Measurements from ENCODE around the gene DNAJC5.

DNA sequence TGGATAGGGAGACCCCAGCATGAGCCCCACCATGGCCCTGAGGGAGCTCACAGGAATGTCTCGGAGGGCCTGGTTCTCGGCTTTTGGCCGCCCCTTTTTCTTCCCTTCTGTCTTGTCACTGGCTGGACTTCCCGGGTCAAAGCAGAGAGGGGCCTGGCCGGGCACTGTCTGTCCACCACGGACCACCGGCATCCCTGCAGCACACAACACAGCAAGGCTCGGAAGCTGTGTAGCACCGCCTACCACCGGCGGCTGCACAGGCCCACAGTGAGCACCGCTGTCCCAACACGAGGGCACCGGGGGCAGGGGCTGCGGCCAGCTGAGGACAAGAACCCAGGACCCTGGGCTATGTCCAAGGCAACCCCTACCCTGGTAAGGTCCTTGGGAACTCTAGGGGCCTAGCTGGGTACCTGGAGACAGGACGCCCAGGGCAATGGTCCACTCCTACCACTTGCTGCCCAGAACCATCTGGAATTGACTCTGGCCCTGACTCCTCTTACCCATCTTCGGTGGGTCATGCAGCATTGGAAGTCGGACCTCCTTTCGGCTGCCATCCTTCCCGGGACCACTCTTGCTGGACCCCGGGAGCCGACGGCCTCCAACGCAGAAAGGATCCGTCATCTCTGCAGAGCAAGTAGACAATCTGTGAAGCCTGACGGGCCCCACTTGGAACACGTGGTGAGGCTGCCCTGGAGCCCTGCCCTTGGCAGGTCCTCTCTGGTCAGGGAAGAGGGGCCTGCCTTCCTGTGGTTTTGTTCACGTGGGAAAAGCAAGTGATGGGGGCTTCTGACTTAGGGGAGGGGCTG lies 72.6 kb downstream of the DNAJC5 start:
- no peak for TF ChIP-seq ZNF274 (IDR thresholded peaks at IDR 0.05; ENCODE audit: low read depth, low read length)
- no peak for TF ChIP-seq YY1 (IDR thresholded peaks at IDR 0.05; ENCODE audit: insufficient read depth, insufficient read length)
- TF ChIP-seq SUZ12 (IDR thresholded peaks at IDR 0.05; ENCODE audit: extremely low read depth, insufficient read depth, insufficient read length): no peak
